Stimulated activated CD8-positive, alpha-beta memory T cell treated with anti-CD3 and anti-CD28 coated beads, Interleukin-4, amount 100 ng/mL, for 1 hour (primary cell): ENCODE measurements around the gene LIMK2.

Experiments used
- DNase-seq, 2 donors: peaks; one replicate each; pipeline ENCODE4 v3.0.0-alpha.2; 2020; ENCODE audit warnings: low read depth in 2 of 2, low spot score in 1 of 2

Gene LIMK2

DNA sequence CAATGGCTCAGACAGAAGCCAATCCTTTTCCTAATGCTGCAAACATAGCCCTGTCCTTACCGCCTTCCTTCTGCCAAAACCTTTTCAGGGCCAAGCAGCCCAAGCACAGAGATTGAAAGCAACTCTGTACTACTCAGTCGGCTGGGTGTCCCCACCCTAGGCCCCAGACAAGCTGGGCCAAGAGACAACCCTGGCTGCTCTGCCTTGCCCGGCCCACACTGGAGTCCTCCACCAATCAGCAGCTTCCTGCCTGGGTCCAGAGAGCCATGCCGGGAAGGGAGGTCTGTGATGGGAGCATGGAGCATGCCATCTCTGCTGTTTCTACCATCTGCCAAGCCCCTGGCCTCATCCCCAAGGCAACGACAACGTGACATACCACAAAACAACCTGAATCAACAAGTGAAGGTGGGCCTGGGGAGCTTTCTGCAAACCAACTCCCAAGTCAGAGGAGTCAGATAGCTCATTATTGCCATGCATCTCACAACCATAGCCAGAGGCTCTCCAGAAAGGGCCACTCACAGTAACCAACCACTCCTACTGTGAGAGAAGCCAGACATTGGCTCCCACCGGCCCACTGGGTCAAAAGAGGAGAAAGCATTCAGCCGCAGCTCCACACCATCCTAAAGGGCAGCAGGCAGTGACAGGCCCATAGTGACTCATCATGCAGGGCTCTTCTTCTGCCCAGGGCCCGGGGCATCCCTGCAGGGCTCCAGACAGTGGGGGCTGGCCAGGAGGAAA is 115.9 kb downstream of the LIMK2 start:
- DNase-seq: no peak

- no peak for DNase-seq
Measured at GRCh38 chr22:31328544-31328960, 116.5 kb downstream of the LIMK2 start.

- no peak for DNase-seq
Measured at GRCh38 chr22:31329029-31329428, 116.9 kb downstream of the LIMK2 start.
